ENCODE results near the gene GALE. TPM values are rescaled to one million over a fixed set of nuclear protein-coding genes. Genes with fewer than 3 reads are reported as not detected.
"Not testable (repeated sequence)": the region's sequence is repeated elsewhere in the genome, so short reads cannot be mapped to it uniquely, and the experiment has no call there.

Gene GALE
- total RNA-seq, 1 donor from 2014 or later = 33.9 TPM

DNA sequence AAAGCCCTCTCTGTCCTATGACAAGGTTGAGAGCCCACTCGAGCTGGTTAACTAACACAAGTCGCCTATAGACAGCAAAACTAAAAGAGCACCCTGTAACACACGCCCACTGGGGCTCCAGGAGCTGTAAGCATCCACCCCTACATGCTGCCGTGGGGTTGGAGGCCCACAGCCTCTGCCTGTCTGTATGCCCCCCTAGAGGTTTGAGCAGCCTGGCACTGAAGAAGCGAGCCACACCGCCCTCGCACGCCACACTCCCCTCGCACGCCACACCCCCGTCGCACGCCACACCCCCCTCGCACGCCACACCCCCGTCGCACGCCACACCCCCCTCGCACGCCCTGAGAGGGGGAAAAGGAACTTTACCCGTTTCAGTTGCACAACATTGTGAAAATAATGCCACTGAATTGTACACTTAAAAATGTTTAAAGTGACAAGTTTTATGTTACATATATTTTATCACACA lies 37.9 kb upstream of the GALE start:
- peak; percentile 41 for DNase-seq (ENCODE audit: low spot score)
- no peaks in the 10 kb centered on the region for H3K27me3 Mint-ChIP-seq (ENCODE audit: unreplicated experiment)
- H3K36me3 Mint-ChIP-seq (ENCODE audit: low read depth, unreplicated experiment) = no peaks in the 10 kb centered on the region
- TF ChIP-seq, protein P1, sequence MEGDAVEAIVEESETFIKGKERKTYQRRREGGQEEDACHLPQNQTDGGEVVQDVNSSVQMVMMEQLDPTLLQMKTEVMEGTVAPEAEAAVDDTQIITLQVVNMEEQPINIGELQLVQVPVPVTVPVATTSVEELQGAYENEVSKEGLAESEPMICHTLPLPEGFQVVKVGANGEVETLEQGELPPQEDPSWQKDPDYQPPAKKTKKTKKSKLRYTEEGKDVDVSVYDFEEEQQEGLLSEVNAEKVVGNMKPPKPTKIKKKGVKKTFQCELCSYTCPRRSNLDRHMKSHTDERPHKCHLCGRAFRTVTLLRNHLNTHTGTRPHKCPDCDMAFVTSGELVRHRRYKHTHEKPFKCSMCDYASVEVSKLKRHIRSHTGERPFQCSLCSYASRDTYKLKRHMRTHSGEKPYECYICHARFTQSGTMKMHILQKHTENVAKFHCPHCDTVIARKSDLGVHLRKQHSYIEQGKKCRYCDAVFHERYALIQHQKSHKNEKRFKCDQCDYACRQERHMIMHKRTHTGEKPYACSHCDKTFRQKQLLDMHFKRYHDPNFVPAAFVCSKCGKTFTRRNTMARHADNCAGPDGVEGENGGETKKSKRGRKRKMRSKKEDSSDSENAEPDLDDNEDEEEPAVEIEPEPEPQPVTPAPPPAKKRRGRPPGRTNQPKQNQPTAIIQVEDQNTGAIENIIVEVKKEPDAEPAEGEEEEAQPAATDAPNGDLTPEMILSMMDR (IDR thresholded peaks at IDR 0.05; ENCODE audit: unreplicated experiment) = no peak
- no peak overlapping the region for H3K27ac Mint-ChIP-seq (ENCODE audit: unreplicated experiment)
- H3K4me1 Mint-ChIP-seq (ENCODE audit: unreplicated experiment) = peaks cover 10% of the 10 kb centered on the region
- H3K9me3 Mint-ChIP-seq (ENCODE audit: unreplicated experiment) = no peaks in the 10 kb centered on the region
- H3K4me3 Mint-ChIP-seq (ENCODE audit: unreplicated experiment) = peak overlapping the region; percentile 77

DNA sequence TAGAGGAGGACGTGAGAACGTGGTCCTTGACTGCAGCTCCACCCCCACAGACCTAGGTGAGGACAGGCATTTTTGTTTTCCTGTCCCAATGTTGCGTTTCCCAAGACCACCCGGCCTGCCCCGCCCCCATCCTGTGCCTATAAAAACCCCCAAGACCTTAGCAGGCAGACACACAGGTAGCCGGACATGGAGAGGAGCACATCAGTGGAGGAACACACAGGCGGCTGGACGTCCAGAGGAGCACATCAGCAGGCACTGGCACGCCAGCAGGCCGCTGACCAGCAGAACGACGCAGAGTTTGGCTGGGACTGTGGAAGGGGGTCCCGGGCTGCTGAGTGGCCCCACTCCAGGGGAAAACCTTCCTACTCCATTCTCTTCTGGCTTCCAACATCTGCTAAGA lies 37.4 kb upstream of the GALE start:
- peaks cover 10% of the 10 kb centered on the region for H3K4me1 Mint-ChIP-seq (ENCODE audit: unreplicated experiment)
- H3K27ac Mint-ChIP-seq (ENCODE audit: unreplicated experiment) = no peak overlapping the region
- no peaks in the 10 kb centered on the region for H3K36me3 Mint-ChIP-seq (ENCODE audit: low read depth, unreplicated experiment)
- no peaks in the 10 kb centered on the region for H3K27me3 Mint-ChIP-seq (ENCODE audit: unreplicated experiment)
- DNase-seq (ENCODE audit: low spot score) = no peak
- peak overlapping the region; percentile 77 for H3K4me3 Mint-ChIP-seq (ENCODE audit: unreplicated experiment)
- TF ChIP-seq, protein P1 (IDR thresholded peaks at IDR 0.05; ENCODE audit: unreplicated experiment) = no peak
- H3K9me3 Mint-ChIP-seq (ENCODE audit: unreplicated experiment) = no peaks in the 10 kb centered on the region

DNA sequence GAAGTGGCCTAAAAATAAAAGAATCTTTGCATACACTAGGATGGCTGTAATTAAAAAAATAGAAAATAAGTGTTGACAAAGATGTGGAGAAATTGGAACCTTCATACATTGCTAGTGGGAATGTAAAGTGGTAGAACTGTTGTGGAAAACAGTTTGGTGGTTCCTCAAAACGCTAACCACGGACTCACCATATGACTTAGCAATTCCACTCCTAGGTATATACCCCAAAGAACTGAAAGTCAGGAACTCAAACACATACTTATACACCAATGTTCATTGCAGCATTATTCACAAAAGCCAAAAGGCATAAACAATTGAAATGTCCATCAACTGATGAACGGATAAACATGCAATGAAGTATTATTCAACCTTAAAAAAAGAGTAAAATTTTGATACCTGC lies 35.5 kb upstream of the GALE start:
- H3K9me3 Mint-ChIP-seq (ENCODE audit: unreplicated experiment) = no peaks in the 10 kb centered on the region
- no peaks in the 10 kb centered on the region for H3K36me3 Mint-ChIP-seq (ENCODE audit: low read depth, unreplicated experiment)
- H3K27me3 Mint-ChIP-seq (ENCODE audit: unreplicated experiment) = no peaks in the 10 kb centered on the region
- peaks cover 10% of the 10 kb centered on the region for H3K4me1 Mint-ChIP-seq (ENCODE audit: unreplicated experiment)
- no peak overlapping the region for H3K27ac Mint-ChIP-seq (ENCODE audit: unreplicated experiment)
- TF ChIP-seq, protein P1 (IDR thresholded peaks at IDR 0.05; ENCODE audit: unreplicated experiment) = no peak
- no peak overlapping the region for H3K4me3 Mint-ChIP-seq (ENCODE audit: unreplicated experiment)
- DNase-seq (ENCODE audit: low spot score) = no peak

- not testable (repeated sequence) for H3K27me3 Mint-ChIP-seq (ENCODE audit: unreplicated experiment); H3K4me3 Mint-ChIP-seq (ENCODE audit: unreplicated experiment); H3K4me1 Mint-ChIP-seq (ENCODE audit: unreplicated experiment); H3K9me3 Mint-ChIP-seq (ENCODE audit: unreplicated experiment); H3K27ac Mint-ChIP-seq (ENCODE audit: unreplicated experiment); DNase-seq (ENCODE audit: low spot score); H3K36me3 Mint-ChIP-seq (ENCODE audit: low read depth, unreplicated experiment)
These were observed 33.6 kb upstream of the GALE start for GRCh38 chr1:23834156-23834555.

DNA sequence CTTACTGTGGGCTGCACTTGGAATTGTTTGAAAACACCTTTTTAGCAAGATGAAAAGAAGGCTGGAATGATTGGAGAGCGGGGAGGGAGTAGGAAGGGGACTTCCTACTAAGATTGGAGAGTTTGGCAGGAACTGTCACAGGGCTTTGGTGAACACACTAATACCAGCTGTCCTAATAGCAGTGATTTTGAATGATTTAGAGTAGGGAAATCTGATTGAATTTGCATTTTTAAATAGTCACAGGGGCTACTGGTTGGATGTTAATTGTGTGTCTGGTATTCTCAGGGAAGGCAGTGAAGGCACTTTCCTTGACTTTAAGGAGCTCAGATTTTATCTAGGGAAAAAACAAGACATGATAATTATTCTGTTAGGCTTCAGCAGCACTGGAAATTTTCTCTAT lies 27.2 kb upstream of the GALE start:
- TF ChIP-seq, protein P1 (IDR thresholded peaks at IDR 0.05; ENCODE audit: unreplicated experiment) = no peak
- Mint-ChIP-seq H3K36me3 (ENCODE audit: low read depth, unreplicated experiment) (no peaks in the 10 kb centered on the region), H3K27me3 (ENCODE audit: unreplicated experiment) (no peaks in the 10 kb centered on the region), H3K4me1 (ENCODE audit: unreplicated experiment) (peaks cover 16% of the 10 kb centered on the region), H3K9me3 (ENCODE audit: unreplicated experiment) (no peaks in the 10 kb centered on the region), H3K4me3 (ENCODE audit: unreplicated experiment) (no peak overlapping the region), H3K27ac (ENCODE audit: unreplicated experiment) (no peak overlapping the region)
- DNase-seq (ENCODE audit: low spot score) = no peak

GRCh38 chr1:23826590-23826989 lies 26.0 kb upstream of the GALE start:
- H3K9me3 Mint-ChIP-seq (ENCODE audit: unreplicated experiment); H3K4me3 Mint-ChIP-seq (ENCODE audit: unreplicated experiment); H3K27me3 Mint-ChIP-seq (ENCODE audit: unreplicated experiment); DNase-seq (ENCODE audit: low spot score); H3K27ac Mint-ChIP-seq (ENCODE audit: unreplicated experiment); H3K36me3 Mint-ChIP-seq (ENCODE audit: low read depth, unreplicated experiment): not testable (repeated sequence)
- peaks cover 16% of the 10 kb centered on the region for H3K4me1 Mint-ChIP-seq (ENCODE audit: unreplicated experiment)

All from endothelial cell (in vitro differentiated cells).